Measurements from ENCODE around the gene GMFB.

The GMFB gene

DNA sequence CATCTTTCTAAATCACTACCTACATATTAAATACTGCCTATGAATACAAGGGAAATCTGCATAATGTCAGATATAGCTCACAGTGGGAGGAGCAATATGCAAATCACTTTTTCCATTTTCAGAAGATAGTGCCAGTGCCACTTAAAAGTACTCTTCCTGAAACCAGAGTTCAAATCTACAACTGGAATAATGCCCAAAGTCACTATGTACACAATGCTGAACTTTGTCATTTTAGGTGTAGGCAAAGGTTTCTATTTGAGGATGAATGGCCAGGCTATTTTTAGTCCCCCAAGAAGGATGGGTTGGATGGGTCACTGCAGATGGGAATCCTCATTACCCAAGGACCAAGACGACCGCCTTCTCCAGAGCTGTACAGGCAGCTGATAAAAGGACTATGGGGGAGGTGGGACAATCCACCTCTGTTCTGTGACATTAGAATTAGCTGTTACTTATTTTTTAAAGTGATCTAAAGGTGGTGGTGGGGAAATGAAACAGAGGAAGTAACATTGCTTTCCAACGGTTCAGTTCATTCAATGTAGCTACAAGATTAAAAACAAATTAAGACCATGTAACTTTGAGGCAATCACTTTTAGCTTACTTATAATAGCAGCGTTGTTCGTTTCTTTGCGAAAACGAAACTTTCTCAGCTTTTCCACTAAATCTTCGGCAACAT is 5.6 kb downstream of the GMFB start:
- DNase-seq (ENCODE audit: low read depth), result no peak
- TF ChIP-seq, protein P1, sequence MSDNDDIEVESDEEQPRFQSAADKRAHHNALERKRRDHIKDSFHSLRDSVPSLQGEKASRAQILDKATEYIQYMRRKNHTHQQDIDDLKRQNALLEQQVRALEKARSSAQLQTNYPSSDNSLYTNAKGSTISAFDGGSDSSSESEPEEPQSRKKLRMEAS (IDR thresholded peaks at IDR 0.05; ENCODE audit: low read depth, low read length), result no peak
- TF ChIP-seq MYC (IDR thresholded peaks at IDR 0.05; ENCODE audit: low read depth, low read length) (no peak), POLR2A (IDR thresholded peaks at IDR 0.05; ENCODE audit: extremely low read depth, insufficient read length) (no peak)
- TF ChIP-seq, protein P2, sequence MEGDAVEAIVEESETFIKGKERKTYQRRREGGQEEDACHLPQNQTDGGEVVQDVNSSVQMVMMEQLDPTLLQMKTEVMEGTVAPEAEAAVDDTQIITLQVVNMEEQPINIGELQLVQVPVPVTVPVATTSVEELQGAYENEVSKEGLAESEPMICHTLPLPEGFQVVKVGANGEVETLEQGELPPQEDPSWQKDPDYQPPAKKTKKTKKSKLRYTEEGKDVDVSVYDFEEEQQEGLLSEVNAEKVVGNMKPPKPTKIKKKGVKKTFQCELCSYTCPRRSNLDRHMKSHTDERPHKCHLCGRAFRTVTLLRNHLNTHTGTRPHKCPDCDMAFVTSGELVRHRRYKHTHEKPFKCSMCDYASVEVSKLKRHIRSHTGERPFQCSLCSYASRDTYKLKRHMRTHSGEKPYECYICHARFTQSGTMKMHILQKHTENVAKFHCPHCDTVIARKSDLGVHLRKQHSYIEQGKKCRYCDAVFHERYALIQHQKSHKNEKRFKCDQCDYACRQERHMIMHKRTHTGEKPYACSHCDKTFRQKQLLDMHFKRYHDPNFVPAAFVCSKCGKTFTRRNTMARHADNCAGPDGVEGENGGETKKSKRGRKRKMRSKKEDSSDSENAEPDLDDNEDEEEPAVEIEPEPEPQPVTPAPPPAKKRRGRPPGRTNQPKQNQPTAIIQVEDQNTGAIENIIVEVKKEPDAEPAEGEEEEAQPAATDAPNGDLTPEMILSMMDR (IDR thresholded peaks at IDR 0.05; ENCODE audit: low read depth, low read length), result no peak
- no peak overlapping the region for H3K4me3 ChIP-seq (ENCODE audit: low read depth, low read length)

DNA sequence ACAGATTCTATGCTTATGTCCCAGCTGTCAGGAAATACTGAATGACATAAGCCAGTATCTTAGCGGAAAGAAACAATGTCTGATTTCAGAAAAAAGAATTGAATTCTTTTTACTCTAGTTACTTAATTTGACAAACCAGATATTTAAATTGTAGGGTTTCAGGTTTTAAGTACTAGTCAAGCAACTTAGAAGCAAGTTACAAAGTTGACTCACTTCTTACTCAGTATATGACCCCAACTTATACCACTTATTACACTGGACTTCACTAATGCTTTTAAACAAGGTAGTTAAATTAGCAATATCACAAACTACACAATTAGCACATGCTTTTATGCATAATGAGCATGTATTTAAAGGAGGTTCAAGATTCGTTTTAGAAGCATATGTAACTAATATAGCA is 7.1 kb downstream of the GMFB start:
- no peak for DNase-seq (ENCODE audit: low read depth)
- H3K4me3 ChIP-seq (ENCODE audit: low read depth, low read length), result no peak overlapping the region

DNA sequence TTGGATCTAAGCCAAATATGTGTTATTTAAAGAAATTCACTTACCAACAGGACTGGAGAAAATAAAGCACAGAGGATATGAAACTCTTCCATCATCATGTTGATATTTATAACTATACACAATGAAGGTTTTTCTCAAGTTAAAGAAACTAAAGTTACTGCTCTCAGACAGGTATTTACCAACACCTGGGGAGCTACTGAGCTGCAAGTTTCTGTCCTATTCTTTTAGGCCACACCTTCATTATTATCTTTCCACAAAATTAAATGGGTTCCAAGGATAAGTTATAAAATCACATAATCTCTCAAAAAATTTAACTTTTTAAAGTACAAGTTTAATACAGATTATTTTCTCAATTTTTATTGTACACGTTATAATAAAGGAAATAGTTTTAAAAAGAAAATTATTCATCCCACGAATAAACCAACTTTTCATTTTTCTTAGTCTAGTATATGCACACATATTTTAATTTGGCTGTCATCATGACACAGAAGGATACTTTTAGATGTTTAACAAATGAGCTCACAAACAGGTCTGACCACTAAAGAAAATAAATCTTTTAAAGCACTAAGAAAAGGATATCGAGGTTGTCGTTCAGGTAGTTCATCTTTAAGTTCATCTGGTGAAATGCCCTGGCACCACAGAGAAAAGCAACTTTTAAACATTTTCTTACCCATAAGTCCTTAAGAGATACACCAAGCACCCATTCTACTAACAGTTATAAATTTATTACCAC is 7.8 kb downstream of the GMFB start:
- H3K4me3 ChIP-seq (ENCODE audit: low read depth, low read length), result no peak overlapping the region
- TF ChIP-seq, protein P1 (IDR thresholded peaks at IDR 0.05; ENCODE audit: low read depth, low read length), result no peak
- no peak for TF ChIP-seq MYC (IDR thresholded peaks at IDR 0.05; ENCODE audit: low read depth, low read length)
- TF ChIP-seq POLR2A (IDR thresholded peaks at IDR 0.05; ENCODE audit: extremely low read depth, insufficient read length), result no peak
- TF ChIP-seq, protein P2 (IDR thresholded peaks at IDR 0.05; ENCODE audit: low read depth, low read length), result no peak
- DNase-seq (ENCODE audit: low read depth), result no peak

More for the DNA sequence above, 7.1 kb downstream of the GMFB start:
- TF ChIP-seq POLR2A (IDR thresholded peaks at IDR 0.05; ENCODE audit: extremely low read depth, insufficient read length), result no peak
- TF ChIP-seq, protein P2 (IDR thresholded peaks at IDR 0.05; ENCODE audit: low read depth, low read length), result no peak
- TF ChIP-seq, protein P1 (IDR thresholded peaks at IDR 0.05; ENCODE audit: low read depth, low read length), result no peak

DNA sequence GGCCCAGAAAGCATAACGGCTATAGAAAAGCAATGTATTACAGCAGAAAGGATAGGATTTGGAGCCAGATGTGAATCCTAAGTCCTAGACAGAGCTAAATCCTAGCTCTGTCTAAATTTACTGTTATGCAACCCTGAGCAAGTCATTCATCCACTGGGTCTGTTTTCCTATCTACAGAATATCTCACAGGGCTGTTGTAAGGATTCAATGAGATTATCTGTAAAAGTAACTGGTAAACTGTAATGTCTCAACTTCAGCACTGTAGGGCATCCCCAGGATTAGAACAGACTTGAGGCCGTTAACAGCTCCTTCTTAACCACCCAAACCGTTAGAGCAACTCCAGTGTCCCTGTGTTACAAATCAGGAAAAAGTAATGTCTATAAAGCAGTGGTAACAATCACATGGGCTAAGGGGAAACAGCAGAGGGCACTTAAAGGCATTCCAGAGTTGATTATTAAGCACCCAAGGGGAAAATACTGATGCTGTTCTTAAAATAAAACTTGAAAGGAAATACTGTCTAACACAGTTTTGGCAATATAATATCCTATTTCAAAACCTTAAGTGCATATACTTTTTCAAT is 10.1 kb downstream of the GMFB start:
- DNase-seq (ENCODE audit: low read depth), result no peak
- no peak overlapping the region for H3K4me3 ChIP-seq (ENCODE audit: low read depth, low read length)

DNA sequence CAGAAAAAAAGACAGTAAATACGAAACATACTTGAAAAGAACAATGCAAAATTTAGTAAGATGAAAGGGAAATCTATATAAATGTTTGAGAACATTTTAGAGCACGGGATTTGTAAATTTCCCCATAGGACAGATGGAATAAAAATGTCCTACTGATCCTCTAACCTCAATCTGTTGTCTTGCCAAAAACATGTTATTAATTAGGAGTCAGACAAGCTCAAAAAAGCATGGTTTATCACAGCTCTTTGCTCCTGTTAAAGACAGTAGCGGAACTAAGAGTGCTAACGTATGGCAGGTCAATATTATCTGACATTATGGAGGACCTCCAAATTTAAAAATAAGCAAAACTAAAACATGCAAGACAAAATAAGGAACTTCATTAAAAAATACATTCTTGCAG is 12.9 kb downstream of the GMFB start:
- H3K4me3 ChIP-seq (ENCODE audit: low read depth, low read length), result no peak overlapping the region
- TF ChIP-seq MYC (IDR thresholded peaks at IDR 0.05; ENCODE audit: low read depth, low read length) (no peak), POLR2A (IDR thresholded peaks at IDR 0.05; ENCODE audit: extremely low read depth, insufficient read length) (no peak)
- TF ChIP-seq, protein P2 (IDR thresholded peaks at IDR 0.05; ENCODE audit: low read depth, low read length), result no peak
- TF ChIP-seq, protein P1 (IDR thresholded peaks at IDR 0.05; ENCODE audit: low read depth, low read length), result no peak

More for the DNA sequence above, 10.1 kb downstream of the GMFB start:
- TF ChIP-seq MYC (IDR thresholded peaks at IDR 0.05; ENCODE audit: low read depth, low read length) (no peak), POLR2A (IDR thresholded peaks at IDR 0.05; ENCODE audit: extremely low read depth, insufficient read length) (no peak)
- TF ChIP-seq, protein P2 (IDR thresholded peaks at IDR 0.05; ENCODE audit: low read depth, low read length), result no peak
- TF ChIP-seq, protein P1 (IDR thresholded peaks at IDR 0.05; ENCODE audit: low read depth, low read length), result no peak

More for the DNA sequence above, 12.9 kb downstream of the GMFB start:
- DNase-seq (ENCODE audit: low read depth), result no peak

All from NB4 (cell line).